ENCODE measurements around the gene MMP21. TPM values are rescaled to one million over a fixed set of nuclear protein-coding genes. Genes with fewer than 3 reads are reported as not detected.

The MMP21 gene
- total RNA-seq, 4 donors from 2014 or later: 0.22 to 0.59 (median 0.30) TPM; not detected in 1

- Histone ChIP-seq H3K4me1 (peaks cover 0 to 2% (median 0%) of the 10 kb centered on the region in 4 donors), H3K4me3 (peak overlapping the region in 1 of 4 donors; percentile 17), H3K27me3 (peaks cover 0 to 3% of the 10 kb centered on the region in 2 donors), H3K9me3 (no peaks in the 10 kb centered on the region), H3K36me3 (peaks cover 0 to 11% (median 0%) of the 10 kb centered on the region in 3 donors), H3K27ac (no peak overlapping the region)
- TF ChIP-seq CTCF (IDR thresholded peaks at IDR 0.05) (no peak), EP300 (IDR thresholded peaks at IDR 0.05) (no peak), POLR2A (IDR thresholded peaks at IDR 0.05) (no peak)
- WGBS, 2 donors: 75 to 87% methylated on average over 12 to 46 of the region's 75 CpGs
- DNase-seq (ENCODE audit: low spot score in 2 of 2): no peak
These were observed 1.7 kb downstream of the MMP21 start for GRCh38 chr10:125773687-125774543.

GRCh38 chr10:125772864-125773180 lies 2.8 kb downstream of the MMP21 start:
- no peak for TF ChIP-seq POLR2A (IDR thresholded peaks at IDR 0.05)
- no peak for TF ChIP-seq CTCF (IDR thresholded peaks at IDR 0.05)
- no peak for TF ChIP-seq EP300 (IDR thresholded peaks at IDR 0.05)
- Histone ChIP-seq H3K9me3 (no peaks in the 10 kb centered on the region), H3K36me3 (peaks cover 0 to 12% (median 0%) of the 10 kb centered on the region in 3 donors), H3K27me3 (peaks cover 0 to 3% of the 10 kb centered on the region in 2 donors), H3K4me1 (peaks cover 0 to 11% (median 0%) of the 10 kb centered on the region in 4 donors), H3K27ac (no peak overlapping the region), H3K4me3 (no peak overlapping the region)
- DNase-seq (ENCODE audit: low spot score in 2 of 2): no peak
- WGBS, 2 donors: 90 to 92% methylated on average over 11 of the region's 11 CpGs

GRCh38 chr10:125772112-125772863 lies 3.3 kb downstream of the MMP21 start:
- DNase-seq (ENCODE audit: low spot score in 2 of 2): no peak
- TF ChIP-seq EP300 (IDR thresholded peaks at IDR 0.05) (no peak), CTCF (IDR thresholded peaks at IDR 0.05) (no peak), POLR2A (IDR thresholded peaks at IDR 0.05) (no peak)

GRCh38 chr10:125770844-125771243 lies 4.8 kb downstream of the MMP21 start:
- Histone ChIP-seq H3K4me1 (peaks cover 0 to 11% (median 0%) of the 10 kb centered on the region in 4 donors), H3K27me3 (peaks cover 0 to 3% of the 10 kb centered on the region in 2 donors), H3K4me3 (no peak overlapping the region), H3K9me3 (no peaks in the 10 kb centered on the region), H3K27ac (no peak overlapping the region), H3K36me3 (peaks cover 0 to 28% (median 0%) of the 10 kb centered on the region in 3 donors)
- DNase-seq (ENCODE audit: low spot score in 2 of 2): no peak
- TF ChIP-seq CTCF (IDR thresholded peaks at IDR 0.05): no peak
- TF ChIP-seq EP300 (IDR thresholded peaks at IDR 0.05): no peak
- TF ChIP-seq POLR2A (IDR thresholded peaks at IDR 0.05): no peak
- WGBS, 2 donors: 84 to 86% methylated on average over 5 of the region's 5 CpGs

More at GRCh38 chr10:125772112-125772863, 3.3 kb downstream of the MMP21 start:
- Histone ChIP-seq H3K36me3 (peaks cover 0 to 14% (median 0%) of the 10 kb centered on the region in 3 donors), H3K4me3 (no peak overlapping the region), H3K9me3 (no peaks in the 10 kb centered on the region), H3K27ac (no peak overlapping the region), H3K4me1 (peaks cover 0 to 11% (median 0%) of the 10 kb centered on the region in 4 donors), H3K27me3 (peaks cover 0 to 3% of the 10 kb centered on the region in 2 donors)
- WGBS, 2 donors: 89 to 93% methylated on average over 28 of the region's 28 CpGs

Data from tibial nerve (tissue), 4 donors.